AG10803 (cell line): Measurements from ENCODE around the gene STK32C.

Experiments used
- DNase-seq: peaks from one replicate; pipeline ENCODE4 v3.0.0; 2010; ENCODE audit warnings: low read depth
- H3K4me3 ChIP-seq: 2 replicates; pipeline ENCODE4 v1.5.1; 2011; ENCODE audit warnings: mild to moderate bottlenecking, low read length, control low read depth
- CTCF ChIP-seq: conservative IDR thresholded peaks from 2 replicates; pipeline ENCODE4 v1.5.1; 2011; ENCODE audit warnings: mild to moderate bottlenecking, low read length, control low read depth, inconsistent platforms

Gene STK32C

GRCh38 chr10:132236881-132237280, 70.9 kb downstream of the STK32C start:
- no peak for DNase-seq
- H3K4me3 ChIP-seq = no peak overlapping the region
- no peak for TF ChIP-seq CTCF

- DNase-seq = no peak
- no peak for TF ChIP-seq CTCF
- H3K4me3 ChIP-seq = no peak overlapping the region
Observed at GRCh38 chr10:132236161-132236560, 71.6 kb downstream of the STK32C start.

- TF ChIP-seq CTCF = no peak
- no peak for DNase-seq
- H3K4me3 ChIP-seq = no peak overlapping the region
Observed at GRCh38 chr10:132234860-132235259, 72.9 kb downstream of the STK32C start.

- no peak for DNase-seq
- no peak for TF ChIP-seq CTCF
- no peak overlapping the region for H3K4me3 ChIP-seq
Observed at GRCh38 chr10:132233501-132234085, 74.2 kb downstream of the STK32C start.

GRCh38 chr10:132232981-132233380, 74.8 kb downstream of the STK32C start:
- TF ChIP-seq CTCF = no peak
- DNase-seq = no peak
- H3K4me3 ChIP-seq = no peak overlapping the region

GRCh38 chr10:132232023-132232951, 75.5 kb downstream of the STK32C start:
- no peak for TF ChIP-seq CTCF

GRCh38 chr10:132231656-132232022, 76.1 kb downstream of the STK32C start:
- TF ChIP-seq CTCF = no peak
- no peak overlapping the region for H3K4me3 ChIP-seq
- DNase-seq = no peak

More at GRCh38 chr10:132232023-132232951, 75.5 kb downstream of the STK32C start:
- no peak for DNase-seq
- no peak overlapping the region for H3K4me3 ChIP-seq
